Parathyroid adenoma (tissue), 2 donors: ENCODE results near the gene LEMD2.

Experiments
- H2AFZ ChIP-seq: fragments of 300-600 bp; sonication (generic); one replicate; pipeline ENCODE4 v1.7.0; 2017; ENCODE audit warnings: antibody characterized with exemption, mild to moderate bottlenecking
- H3K27ac ChIP-seq: fragments of 300-600 bp; sonication (generic); one replicate; pipeline ENCODE4 v1.7.0; 2017
- H3K27me3 ChIP-seq: fragments of 300-600 bp; sonication (generic); one replicate; pipeline ENCODE4 v1.7.0; 2017; ENCODE audit warnings: low read length; ENCODE audit not compliant: control insufficient read depth, insufficient read depth
- H3K36me3 ChIP-seq: fragments of 300-600 bp; sonication (generic); one replicate; pipeline ENCODE4 v1.7.0; 2017; ENCODE audit warnings: low read length; ENCODE audit not compliant: control insufficient read depth, insufficient read depth
- H3K4me1 ChIP-seq: fragments of 300-600 bp; sonication (generic); one replicate; pipeline ENCODE4 v1.7.0; 2017; ENCODE audit warnings: control low read depth
- H3K4me2 ChIP-seq: fragments of 300-600 bp; sonication (generic); one replicate; pipeline ENCODE4 v1.7.0; 2017; ENCODE audit warnings: low read length
- H3K4me3 ChIP-seq: fragments of 300-600 bp; sonication (generic); one replicate; pipeline ENCODE4 v1.7.0; 2017; ENCODE audit warnings: low read depth, low read length
- H3K79me2 ChIP-seq: fragments of 300-600 bp; sonication (generic); one replicate; pipeline ENCODE4 v1.7.0; 2017; ENCODE audit warnings: control low read depth
- H3K9ac ChIP-seq: fragments of 300-600 bp; sonication (generic); one replicate; pipeline ENCODE4 v1.7.0; 2017; ENCODE audit warnings: mild to moderate bottlenecking
- H3K9me3 ChIP-seq: fragments of 300-600 bp; sonication (generic); one replicate; pipeline ENCODE4 v1.7.0; 2017; ENCODE audit warnings: low read length; ENCODE audit not compliant: control insufficient read depth
- TF ChIP-seq, protein P1 (sequence below): fragments of 300-600 bp; sonication (generic); IDR thresholded peaks from one replicate; pipeline ENCODE4 v1.7.0; 2017; ENCODE audit warnings: antibody characterized with exemption, mild to moderate bottlenecking
- donor health status: primary hyperparathyroidism.

Gene LEMD2

DNA sequence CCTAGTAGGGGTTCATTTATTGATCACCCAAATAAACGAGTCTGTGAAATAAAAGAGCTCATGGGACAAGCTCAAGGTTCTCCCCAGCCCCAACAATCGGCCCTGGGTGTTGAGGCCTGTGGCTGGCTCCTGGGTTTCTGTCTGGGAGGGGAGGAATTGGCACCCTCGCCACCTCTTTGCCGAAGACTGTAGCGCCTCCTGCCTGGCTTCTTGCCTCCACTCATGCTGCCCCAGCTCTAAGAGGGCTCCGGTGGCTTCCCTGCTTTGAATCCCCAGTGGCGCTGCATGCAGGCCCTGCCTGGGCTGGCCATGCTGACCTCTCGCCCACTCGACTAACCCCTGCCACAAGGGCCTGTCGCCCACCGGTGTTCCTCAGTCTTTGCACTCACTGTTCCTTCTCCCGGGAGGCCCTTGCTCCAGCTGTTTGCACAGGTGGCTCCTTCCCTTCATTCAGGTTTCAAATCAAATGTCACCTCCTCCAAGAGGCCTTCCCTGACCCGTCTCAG lies 9.5 kb upstream of the LEMD2 start:
- H2AFZ ChIP-seq = no peak overlapping the region
- no peaks in the 10 kb centered on the region for H3K27me3 ChIP-seq
- H3K9me3 ChIP-seq = no peaks in the 10 kb centered on the region
- H3K4me1 ChIP-seq = no peaks in the 10 kb centered on the region
- H3K4me3 ChIP-seq = no peak overlapping the region
- no peak overlapping the region for H3K9ac ChIP-seq
- no peaks in the 10 kb centered on the region for H3K36me3 ChIP-seq
- no peak overlapping the region for H3K4me2 ChIP-seq
- H3K79me2 ChIP-seq = no peaks in the 10 kb centered on the region
- no peak overlapping the region for H3K27ac ChIP-seq
- TF ChIP-seq, protein P1, sequence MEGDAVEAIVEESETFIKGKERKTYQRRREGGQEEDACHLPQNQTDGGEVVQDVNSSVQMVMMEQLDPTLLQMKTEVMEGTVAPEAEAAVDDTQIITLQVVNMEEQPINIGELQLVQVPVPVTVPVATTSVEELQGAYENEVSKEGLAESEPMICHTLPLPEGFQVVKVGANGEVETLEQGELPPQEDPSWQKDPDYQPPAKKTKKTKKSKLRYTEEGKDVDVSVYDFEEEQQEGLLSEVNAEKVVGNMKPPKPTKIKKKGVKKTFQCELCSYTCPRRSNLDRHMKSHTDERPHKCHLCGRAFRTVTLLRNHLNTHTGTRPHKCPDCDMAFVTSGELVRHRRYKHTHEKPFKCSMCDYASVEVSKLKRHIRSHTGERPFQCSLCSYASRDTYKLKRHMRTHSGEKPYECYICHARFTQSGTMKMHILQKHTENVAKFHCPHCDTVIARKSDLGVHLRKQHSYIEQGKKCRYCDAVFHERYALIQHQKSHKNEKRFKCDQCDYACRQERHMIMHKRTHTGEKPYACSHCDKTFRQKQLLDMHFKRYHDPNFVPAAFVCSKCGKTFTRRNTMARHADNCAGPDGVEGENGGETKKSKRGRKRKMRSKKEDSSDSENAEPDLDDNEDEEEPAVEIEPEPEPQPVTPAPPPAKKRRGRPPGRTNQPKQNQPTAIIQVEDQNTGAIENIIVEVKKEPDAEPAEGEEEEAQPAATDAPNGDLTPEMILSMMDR = no peak

DNA sequence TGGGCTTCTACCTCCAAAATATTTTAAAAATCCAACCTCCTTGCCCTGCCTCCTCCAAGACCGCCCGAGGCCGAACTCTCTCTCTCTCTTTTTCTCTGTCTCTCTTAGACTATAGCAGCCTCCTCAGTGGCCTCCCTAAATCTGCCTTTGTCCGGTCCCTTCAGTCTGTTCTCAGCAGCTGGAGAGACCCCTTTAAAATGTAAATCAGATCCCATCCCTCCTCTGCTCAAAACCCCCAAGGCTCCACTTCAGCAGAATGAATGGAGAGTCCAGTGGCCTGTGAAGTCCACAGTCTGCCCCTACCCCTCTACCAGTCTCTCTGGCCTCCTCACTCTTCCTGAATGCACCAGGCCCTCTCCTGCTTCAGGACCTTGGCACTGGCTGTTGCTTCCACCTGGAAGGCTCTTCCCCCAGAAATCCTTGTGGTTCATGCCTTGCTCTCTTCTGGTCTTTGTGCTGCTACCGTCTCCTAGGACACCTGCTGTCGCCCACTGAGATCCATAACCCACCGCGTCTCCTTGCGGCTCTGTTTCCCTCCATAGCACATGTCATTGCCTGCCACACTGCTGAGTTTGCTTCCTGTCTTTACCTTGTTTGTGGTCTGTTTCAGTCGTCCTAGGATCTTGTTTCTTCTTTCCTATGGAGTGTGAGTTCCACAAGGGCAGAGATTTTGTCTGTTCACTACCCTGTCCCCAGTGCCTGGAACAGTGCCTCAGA lies 8.9 kb upstream of the LEMD2 start:
- Histone ChIP-seq H3K27me3 (no peaks in the 10 kb centered on the region), H3K9me3 (no peaks in the 10 kb centered on the region), H3K4me2 (no peak overlapping the region), H3K79me2 (no peaks in the 10 kb centered on the region), H3K36me3 (no peaks in the 10 kb centered on the region), H3K4me1 (no peaks in the 10 kb centered on the region), H2AFZ (no peak overlapping the region), H3K27ac (no peak overlapping the region), H3K4me3 (no peak overlapping the region), H3K9ac (no peak overlapping the region)
- TF ChIP-seq, protein P1 = no peak

GRCh38 chr6:33794910-33795623 lies 6.1 kb upstream of the LEMD2 start:
- Histone ChIP-seq H3K4me1 (no peaks in the 10 kb centered on the region), H2AFZ (no peak overlapping the region), H3K36me3 (no peaks in the 10 kb centered on the region), H3K4me3 (no peak overlapping the region), H3K9me3 (no peaks in the 10 kb centered on the region), H3K4me2 (no peak overlapping the region), H3K79me2 (no peaks in the 10 kb centered on the region), H3K27me3 (no peaks in the 10 kb centered on the region), H3K9ac (no peak overlapping the region), H3K27ac (no peak overlapping the region)
- TF ChIP-seq, protein P1 = no peak

DNA sequence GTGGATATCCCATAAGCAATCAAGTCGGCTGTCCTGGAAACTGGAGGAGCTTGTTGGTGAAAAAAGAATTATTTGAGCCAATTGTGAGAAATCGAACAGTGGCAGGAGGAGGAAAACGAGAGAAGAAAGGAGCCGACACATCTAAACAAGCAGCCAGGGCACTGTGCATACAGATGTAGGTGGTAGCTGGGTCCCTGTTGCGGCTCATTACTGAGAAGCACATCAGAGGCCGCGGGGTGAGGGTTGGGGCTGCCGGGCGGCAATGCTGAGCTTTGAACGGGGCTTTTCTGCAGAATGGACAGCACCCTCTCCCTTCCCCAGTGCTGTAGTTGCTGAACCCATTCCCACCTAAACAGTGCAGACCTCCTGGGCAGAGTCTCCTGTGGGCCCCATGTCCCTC lies 4.1 kb upstream of the LEMD2 start:
- H3K4me1 ChIP-seq = peaks cover 5% of the 10 kb centered on the region
- H3K4me2 ChIP-seq = no peak overlapping the region
- peaks cover 5% of the 10 kb centered on the region for H3K79me2 ChIP-seq
- no peaks in the 10 kb centered on the region for H3K9me3 ChIP-seq
- no peaks in the 10 kb centered on the region for H3K27me3 ChIP-seq
- no peak overlapping the region for H3K9ac ChIP-seq
- TF ChIP-seq, protein P1 = no peak
- no peak overlapping the region for H3K4me3 ChIP-seq
- H3K27ac ChIP-seq = no peak overlapping the region
- no peak overlapping the region for H2AFZ ChIP-seq
- H3K36me3 ChIP-seq = no peaks in the 10 kb centered on the region
